Eye (tissue), 1 donor: ENCODE measurements around the gene ACTR10.

Experiments
- DNase-seq: peaks from one replicate; pipeline ENCODE4 v3.0.0-alpha.2; 2015

The ACTR10 gene

DNA sequence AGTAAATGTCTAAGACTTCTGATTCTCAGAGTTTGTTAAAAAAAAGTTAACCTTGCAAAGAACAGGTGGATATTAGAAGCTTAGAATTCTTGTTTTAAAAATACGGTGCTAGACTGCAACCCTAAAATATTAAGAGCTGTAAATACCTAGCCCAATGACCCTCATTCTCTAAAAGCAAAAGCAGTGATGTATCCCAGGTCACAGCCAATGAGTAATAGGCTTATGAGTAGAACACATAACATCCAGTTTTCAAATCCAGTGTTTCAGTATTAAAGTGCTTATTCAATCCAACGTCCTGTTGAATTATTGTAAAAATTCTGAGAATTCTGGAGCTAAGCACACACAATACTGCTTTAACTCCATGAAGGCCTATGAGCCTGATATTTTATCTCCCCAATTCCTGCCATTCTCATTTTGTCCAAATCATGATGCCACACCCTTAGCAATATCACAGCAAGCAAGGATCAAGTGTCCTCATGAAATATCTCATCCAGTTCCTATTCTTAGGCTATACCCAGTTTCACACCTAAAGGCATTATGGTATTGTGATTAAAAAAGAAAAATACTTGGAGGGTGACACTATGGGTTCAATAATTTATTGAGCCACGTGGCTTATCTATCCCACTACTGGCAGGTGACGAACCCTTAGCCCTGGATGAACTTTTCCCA, 83.1 kb downstream of the ACTR10 start:
- DNase-seq: no peak

DNA sequence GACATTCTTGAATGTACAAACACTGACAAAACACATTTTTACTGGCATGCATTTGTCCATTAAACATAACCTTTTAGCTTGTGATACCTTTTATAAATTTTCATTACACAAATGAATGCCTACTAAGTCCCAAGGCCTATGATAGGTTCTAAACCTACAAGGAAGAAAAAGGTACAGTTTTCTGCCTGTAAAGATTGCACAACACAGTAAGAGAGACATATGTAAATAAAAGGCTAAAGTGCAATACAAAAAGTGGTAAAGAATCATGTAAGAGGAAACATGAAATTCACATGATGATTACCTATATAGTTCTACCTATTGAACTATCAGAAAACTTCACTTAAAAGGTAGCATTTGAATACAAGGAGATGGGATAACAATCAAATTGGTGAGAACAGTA, 83.8 kb downstream of the ACTR10 start:
- DNase-seq: no peak

DNA sequence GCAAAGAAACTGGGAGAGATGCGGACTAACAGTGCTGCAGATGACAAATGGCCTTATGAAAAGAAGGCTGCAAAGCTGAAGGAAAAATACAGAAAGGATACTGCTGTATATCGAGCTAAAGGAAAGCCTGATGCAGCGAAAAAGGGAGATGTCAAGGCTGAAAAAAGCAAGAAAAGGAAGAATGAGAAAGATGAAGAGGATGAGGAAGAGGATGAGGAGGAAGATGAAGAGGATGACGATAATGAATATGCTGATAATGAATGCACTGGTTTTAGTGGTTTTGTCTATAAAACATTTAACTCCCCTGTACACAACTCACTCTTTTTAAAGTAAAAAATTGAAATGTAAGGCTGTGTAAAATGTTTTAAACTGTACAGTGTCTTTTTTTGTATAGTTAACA, 85.2 kb downstream of the ACTR10 start:
- no peak for DNase-seq
